HepG2 (cell line): ENCODE results near the gene SPNS1. TPM values are rescaled to one million over a fixed set of nuclear protein-coding genes. Genes with fewer than 3 reads are reported as not detected.
A peak's percentile ranks its signal among the peaks of the same experiment; 100 is the strongest.

Experiments
- AFF4 ChIP-seq: sonication (generic); formaldehyde crosslinking; IDR thresholded peaks from 2 replicates; pipeline ENCODE4 v1.4.0; 2020; ENCODE audit warnings: missing genetic modification reagents
- ARHGAP35 ChIP-seq: sonication (generic); formaldehyde crosslinking; IDR thresholded peaks from 2 replicates; pipeline ENCODE4 v1.9.0; 2022; ENCODE audit warnings: mild to moderate bottlenecking, inconsistent platforms, moderate library complexity, missing genetic modification reagents, borderline replicate concordance
- CHD4 ChIP-seq: fragments of 200-600 bp; sonication (generic); IDR thresholded peaks from 2 replicates; pipeline ENCODE4 v1.7.0; 2017; ENCODE audit warnings: mild to moderate bottlenecking, low read length, borderline replicate concordance
- CREM ChIP-seq, 2 experiments: sonication (generic) in 1 of 2; formaldehyde crosslinking in 1 of 2; IDR thresholded peaks; 2 replicates each; pipeline versions ENCODE4 v1.4.0 to v1.6.1; 2016 to 2020; ENCODE audit warnings: antibody characterized with exemption in 1 of 2, mild to moderate bottlenecking in 1 of 2, missing genetic modification reagents in 1 of 2
- HOXA9 ChIP-seq: sonication (generic); formaldehyde crosslinking; IDR thresholded peaks from 2 replicates; pipeline ENCODE4 v1.8.1; 2022; ENCODE audit warnings: missing genetic modification reagents, mild to moderate bottlenecking, moderate library complexity, borderline replicate concordance
- JARID2 ChIP-seq: sonication (generic); formaldehyde crosslinking; IDR thresholded peaks from 2 replicates; pipeline ENCODE4 v1.8.1; 2023; ENCODE audit warnings: missing genetic modification reagents, inconsistent platforms; ENCODE audit not compliant: insufficient replicate concordance
- KDM2A ChIP-seq: sonication (generic); formaldehyde crosslinking; IDR thresholded peaks from 2 replicates; pipeline ENCODE4 v1.4.0; 2020; ENCODE audit warnings: low read depth, missing genetic modification reagents, borderline replicate concordance
- MAFG ChIP-seq: sonication (generic); formaldehyde crosslinking; IDR thresholded peaks from 2 replicates; pipeline ENCODE4 v1.5.1; 2020; ENCODE audit warnings: mild to moderate bottlenecking, missing genetic modification reagents
- MXD4 ChIP-seq: IDR thresholded peaks from 2 replicates; pipeline ENCODE4 v1.6.1; 2016; ENCODE audit warnings: mild to moderate bottlenecking, missing biosample characterization, missing genetic modification reagents
- SETDB1 ChIP-seq: sonication (generic); formaldehyde crosslinking; IDR thresholded peaks from 2 replicates; pipeline ENCODE4 v1.5.1; 2020; ENCODE audit warnings: missing genetic modification reagents, mild to moderate bottlenecking, borderline replicate concordance
- SP4 ChIP-seq: sonication (generic); formaldehyde crosslinking; IDR thresholded peaks from 2 replicates; pipeline ENCODE4 v1.8.1; 2023; ENCODE audit warnings: mild to moderate bottlenecking, missing genetic modification reagents
- TMF1 ChIP-seq: sonication (generic); formaldehyde crosslinking; IDR thresholded peaks from 2 replicates; pipeline ENCODE4 v1.8.1; 2022; ENCODE audit warnings: low read depth, missing genetic modification reagents
- ZBTB38 ChIP-seq: sonication (generic); formaldehyde crosslinking; IDR thresholded peaks from 2 replicates; pipeline ENCODE4 v1.5.1; 2020; ENCODE audit warnings: mild to moderate bottlenecking, missing genetic modification reagents
- ZNF326 ChIP-seq: sonication (generic); formaldehyde crosslinking; IDR thresholded peaks from 2 replicates; pipeline ENCODE4 v1.4.0; 2020; ENCODE audit warnings: missing genetic modification reagents, borderline replicate concordance
- ZNF343 ChIP-seq: sonication (generic); formaldehyde crosslinking; IDR thresholded peaks from 2 replicates; pipeline ENCODE4 v1.4.0; 2020; ENCODE audit warnings: mild to moderate bottlenecking, missing genetic modification reagents
- ZNF547 ChIP-seq: sonication (generic); formaldehyde crosslinking; IDR thresholded peaks from 2 replicates; pipeline ENCODE4 v1.5.1; 2020; ENCODE audit warnings: mild to moderate bottlenecking, missing genetic modification reagents
- ZNF704 ChIP-seq: sonication (generic); formaldehyde crosslinking; IDR thresholded peaks from 2 replicates; pipeline ENCODE4 v1.8.1; 2023; ENCODE audit warnings: mild to moderate bottlenecking, inconsistent platforms, moderate library complexity, missing genetic modification reagents, borderline replicate concordance
- ZNF749 ChIP-seq: sonication (generic); formaldehyde crosslinking; IDR thresholded peaks from 2 replicates; pipeline ENCODE4 v1.8.0; 2022; ENCODE audit warnings: mild to moderate bottlenecking, missing genetic modification reagents, moderate library complexity, borderline replicate concordance
- ZNF773 ChIP-seq: sonication (generic); formaldehyde crosslinking; IDR thresholded peaks from 2 replicates; pipeline ENCODE4 v1.4.0; 2020; ENCODE audit warnings: missing genetic modification reagents, borderline replicate concordance
- ZSCAN29 ChIP-seq: sonication (generic); formaldehyde crosslinking; conservative IDR thresholded peaks from 2 replicates; pipeline ENCODE4 v1.4.0; 2020; ENCODE audit warnings: mild to moderate bottlenecking, missing genetic modification reagents
- polyA plus RNA-seq, 8 experiments: library from polyadenylated mRNA; depleted of rRNA in 3 of 8; stranded (reverse) in 7 of 8; unstranded in 1 of 8; fragments of >200 nt; fragmentation: Illumina TruSeq in 4 of 8; extraction: Trizol in 4 of 8; gene quantifications; 2 replicates each; pipeline versions ENCODE4 v1.2.1 to v1.2.3, GENCODE V29; 2011 to 2016; ENCODE audit warnings: low read depth in 4 of 8, missing spikeins in 1 of 8, mixed read lengths in 1 of 8; ENCODE audit not compliant: insufficient read depth in 1 of 8
- total RNA-seq, 5 experiments: library from RNA; depleted of rRNA; stranded (reverse); fragments of >200 nt; fragmentation: Illumina TruSeq; extraction: Trizol; gene quantifications; 2 replicates each; pipeline ENCODE4 v1.2.3, GENCODE V29; 2016; ENCODE audit warnings: low read depth in 1 of 5
- TF ChIP-seq, protein P1 (sequence below): sonication (generic); formaldehyde crosslinking; IDR thresholded peaks from 2 replicates; pipeline ENCODE4 v1.9.0; 2021; ENCODE audit warnings: missing genetic modification reagents, mild to moderate bottlenecking, borderline replicate concordance
- TF ChIP-seq, protein P2 (sequence below): sonication (generic); formaldehyde crosslinking; IDR thresholded peaks from 2 replicates; pipeline ENCODE4 v1.4.0; 2020; ENCODE audit warnings: mild to moderate bottlenecking, missing genetic modification reagents

Gene SPNS1
- total and polyA plus RNA-seq, 2 of the 13 experiments (the other 11 are each of a cell fraction or from before 2014, with no cell fraction given) = 25.6 to 38.8 TPM

GRCh38 chr16:28975158-28975599, 601 bp downstream of the SPNS1 start (continued):
- TF ChIP-seq ZNF773 (no peak), CHD4 (no peak), ZNF343 (CRISPR knock-in tag) (peak; percentile 47; the same call in 1 of the 2 replicates), ZBTB38 (CRISPR knock-in tag) (no peak), SP4 (no peak), KDM2A (CRISPR knock-in tag) (no peak), ZNF704 (no peak), CREM (IDR thresholded peaks at IDR 0.05) (no peak), CREM (CRISPR knock-in tag; IDR thresholded peaks at IDR 0.05) (no peak), MAFG (no peak), ZSCAN29 (no peak), HOXA9 (no peak), AFF4 (CRISPR knock-in tag) (no peak), SETDB1 (CRISPR knock-in tag) (no peak), TMF1 (CRISPR knock-in tag) (peak; percentile 42; the same call in 1 of the 2 replicates), ZNF547 (no peak), ZNF749 (CRISPR knock-in tag) (no peak), ARHGAP35 (no peak), JARID2 (CRISPR knock-in tag) (no peak), MXD4 (CRISPR knock-in tag) (no peak), ZNF326 (CRISPR knock-in tag) (no peak)
- TF ChIP-seq, protein P1, sequence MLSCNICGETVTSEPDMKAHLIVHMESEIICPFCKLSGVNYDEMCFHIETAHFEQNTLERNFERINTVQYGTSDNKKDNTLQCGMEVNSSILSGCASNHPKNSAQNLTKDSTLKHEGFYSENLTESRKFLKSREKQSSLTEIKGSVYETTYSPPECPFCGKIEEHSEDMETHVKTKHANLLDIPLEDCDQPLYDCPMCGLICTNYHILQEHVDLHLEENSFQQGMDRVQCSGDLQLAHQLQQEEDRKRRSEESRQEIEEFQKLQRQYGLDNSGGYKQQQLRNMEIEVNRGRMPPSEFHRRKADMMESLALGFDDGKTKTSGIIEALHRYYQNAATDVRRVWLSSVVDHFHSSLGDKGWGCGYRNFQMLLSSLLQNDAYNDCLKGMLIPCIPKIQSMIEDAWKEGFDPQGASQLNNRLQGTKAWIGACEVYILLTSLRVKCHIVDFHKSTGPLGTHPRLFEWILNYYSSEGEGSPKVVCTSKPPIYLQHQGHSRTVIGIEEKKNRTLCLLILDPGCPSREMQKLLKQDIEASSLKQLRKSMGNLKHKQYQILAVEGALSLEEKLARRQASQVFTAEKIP (CRISPR knock-in tag) = no peak
- TF ChIP-seq, protein P2, sequence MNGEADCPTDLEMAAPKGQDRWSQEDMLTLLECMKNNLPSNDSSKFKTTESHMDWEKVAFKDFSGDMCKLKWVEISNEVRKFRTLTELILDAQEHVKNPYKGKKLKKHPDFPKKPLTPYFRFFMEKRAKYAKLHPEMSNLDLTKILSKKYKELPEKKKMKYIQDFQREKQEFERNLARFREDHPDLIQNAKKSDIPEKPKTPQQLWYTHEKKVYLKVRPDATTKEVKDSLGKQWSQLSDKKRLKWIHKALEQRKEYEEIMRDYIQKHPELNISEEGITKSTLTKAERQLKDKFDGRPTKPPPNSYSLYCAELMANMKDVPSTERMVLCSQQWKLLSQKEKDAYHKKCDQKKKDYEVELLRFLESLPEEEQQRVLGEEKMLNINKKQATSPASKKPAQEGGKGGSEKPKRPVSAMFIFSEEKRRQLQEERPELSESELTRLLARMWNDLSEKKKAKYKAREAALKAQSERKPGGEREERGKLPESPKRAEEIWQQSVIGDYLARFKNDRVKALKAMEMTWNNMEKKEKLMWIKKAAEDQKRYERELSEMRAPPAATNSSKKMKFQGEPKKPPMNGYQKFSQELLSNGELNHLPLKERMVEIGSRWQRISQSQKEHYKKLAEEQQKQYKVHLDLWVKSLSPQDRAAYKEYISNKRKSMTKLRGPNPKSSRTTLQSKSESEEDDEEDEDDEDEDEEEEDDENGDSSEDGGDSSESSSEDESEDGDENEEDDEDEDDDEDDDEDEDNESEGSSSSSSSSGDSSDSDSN = no peak
